HEK293 (cell line): ENCODE measurements around the gene SUN3.

Source experiments
- CTCF ChIA-PET: fragments of 350-600 bp; formaldehyde crosslinking; extraction: SDS; loops from one replicate; lab custom pipeline; 2021; ENCODE audit warnings: antibody characterized with exemption; lab: Yijun Ruan, JAX
- POLR2A ChIA-PET: fragments of 300-600 bp; formaldehyde crosslinking; extraction: SDS; loops from one replicate; lab custom pipeline; 2020; ENCODE audit warnings: antibody characterized with exemption, inconsistent platforms; lab: Yijun Ruan, JAX
- H3K27ac ChIP-seq: fragments of 200-500 bp; sonication (Bioruptor generic); 2 replicates; pipeline ENCODE4 v1.5.1; 2014; ENCODE audit warnings: low read depth, low read length, control low read depth, inconsistent platforms; ENCODE audit errors: extremely low read depth
- H3K36me3 ChIP-seq, 2 experiments: fragments of 200-500 bp in 1 of 2; sonication (Bioruptor generic) in 1 of 2; 1 replicate in 1 of 2; 2 replicates in 1 of 2; pipeline ENCODE4 v1.5.1; 2014 to 2017; ENCODE audit warnings: inconsistent platforms in 2 of 2, low read length in 2 of 2; ENCODE audit not compliant: control insufficient read depth in 2 of 2, insufficient read depth in 1 of 2
- H3K4me1 ChIP-seq: fragments of 200-500 bp; sonication (Bioruptor generic); 2 replicates; pipeline ENCODE4 v1.5.1; 2014; ENCODE audit warnings: mild to moderate bottlenecking, low read length, inconsistent platforms; ENCODE audit not compliant: control insufficient read depth, insufficient read depth
- H3K4me3 ChIP-seq: 2 replicates; pipeline ENCODE4 v1.5.1; 2011; ENCODE audit warnings: low read depth, mild to moderate bottlenecking, control low read depth, low read length, moderate library complexity
- H3K9me3 ChIP-seq: fragments of 200-500 bp; sonication (Bioruptor generic); 2 replicates; pipeline ENCODE4 v1.5.1; 2014; ENCODE audit warnings: low read depth, low read length, inconsistent platforms; ENCODE audit not compliant: control insufficient read depth, insufficient read depth
- FEZF1 ChIP-seq: fragments of 450-650 bp; formaldehyde crosslinking; IDR thresholded peaks from 2 replicates; pipeline ENCODE4 v1.5.1; 2016; ENCODE audit warnings: missing biosample characterization, missing genetic modification characterization
- KLF9 ChIP-seq: fragments of 450-650 bp; formaldehyde crosslinking; IDR thresholded peaks from 2 replicates; pipeline ENCODE4 v1.5.1; 2016; ENCODE audit warnings: missing biosample characterization, missing genetic modification characterization, low read depth
- MEIS1 ChIP-seq: sonication (generic); formaldehyde crosslinking; IDR thresholded peaks from 2 replicates; pipeline ENCODE4 v1.8.1; 2022; ENCODE audit warnings: missing genetic modification reagents, mild to moderate bottlenecking, borderline replicate concordance
- SCRT2 ChIP-seq: fragments of 450-650 bp; formaldehyde crosslinking; IDR thresholded peaks from 2 replicates; pipeline ENCODE4 v1.5.1; 2016; ENCODE audit warnings: missing biosample characterization, missing genetic modification characterization
- SP3 ChIP-seq: fragments of 450-650 bp; formaldehyde crosslinking; IDR thresholded peaks from 2 replicates; pipeline ENCODE4 v1.5.1; 2016; ENCODE audit warnings: missing biosample characterization, missing genetic modification characterization
- ZBTB7A ChIP-seq: fragments of 450-650 bp; formaldehyde crosslinking; IDR thresholded peaks from 2 replicates; pipeline ENCODE4 v1.5.1; 2016; ENCODE audit warnings: low read depth, missing biosample characterization, missing genetic modification characterization
- ZEB2 ChIP-seq: fragments of 450-650 bp; formaldehyde crosslinking; IDR thresholded peaks from 2 replicates; pipeline ENCODE4 v1.5.1; 2016; ENCODE audit warnings: missing biosample characterization, missing genetic modification characterization
- ZIC2 ChIP-seq: fragments of 450-650 bp; formaldehyde crosslinking; IDR thresholded peaks from 2 replicates; pipeline ENCODE4 v1.5.1; 2016; ENCODE audit warnings: missing biosample characterization, missing genetic modification characterization
- ZNF140 ChIP-seq: fragments of 450-650 bp; formaldehyde crosslinking; IDR thresholded peaks from 2 replicates; pipeline ENCODE4 v1.5.1; 2016; ENCODE audit warnings: missing biosample characterization, missing genetic modification characterization
- ZNF174 ChIP-seq: fragments of 450-650 bp; formaldehyde crosslinking; IDR thresholded peaks from 2 replicates; pipeline ENCODE4 v1.5.0; 2017; ENCODE audit warnings: missing biosample characterization, mild to moderate bottlenecking, missing genetic modification characterization
- ZNF19 ChIP-seq: fragments of 450-650 bp; formaldehyde crosslinking; IDR thresholded peaks from 2 replicates; pipeline ENCODE4; 2016; ENCODE audit warnings: missing biosample characterization, missing genetic modification characterization, low read depth
- ZNF214 ChIP-seq: fragments of 450-650 bp; formaldehyde crosslinking; IDR thresholded peaks from 2 replicates; pipeline ENCODE4 v1.5.1; 2017; ENCODE audit warnings: missing biosample characterization, mild to moderate bottlenecking, missing genetic modification characterization, borderline replicate concordance
- ZNF37A ChIP-seq: fragments of 450-650 bp; IDR thresholded peaks from 2 replicates; pipeline ENCODE4 v1.5.1; 2018; ENCODE audit warnings: missing biosample characterization, missing genetic modification characterization
- ZNF501 ChIP-seq: fragments of 450-650 bp; formaldehyde crosslinking; IDR thresholded peaks from 2 replicates; pipeline ENCODE4 v1.5.1; 2016; ENCODE audit warnings: missing biosample characterization, missing genetic modification characterization
- ZNF518A ChIP-seq: fragments of 450-650 bp; formaldehyde crosslinking; conservative IDR thresholded peaks from 2 replicates; pipeline ENCODE4 v1.5.1; 2016; ENCODE audit warnings: low read depth, missing biosample characterization, missing genetic modification characterization
- ZNF664 ChIP-seq: fragments of 450-650 bp; formaldehyde crosslinking; IDR thresholded peaks from 2 replicates; pipeline ENCODE4 v1.5.1; 2016; ENCODE audit warnings: missing biosample characterization, missing genetic modification characterization
- ZNF707 ChIP-seq: fragments of 450-650 bp; formaldehyde crosslinking; IDR thresholded peaks from 2 replicates; pipeline ENCODE4 v1.5.1; 2016; ENCODE audit warnings: missing biosample characterization, missing genetic modification characterization
- TF ChIP-seq, protein P1 (sequence below): sonication (generic); formaldehyde crosslinking; IDR thresholded peaks from 2 replicates; pipeline ENCODE4 v1.8.1; 2022; ENCODE audit warnings: mild to moderate bottlenecking, moderate library complexity, missing genetic modification reagents

Gene SUN3

GRCh38 chr7:47953822-47954221 lies 75.1 kb downstream of the SUN3 start:
- Histone ChIP-seq H3K27ac (no peak overlapping the region), H3K4me1 (no peaks in the 10 kb centered on the region), H3K4me3 (no peak overlapping the region), H3K9me3 (no peaks in the 10 kb centered on the region), H3K36me3 (peaks cover 11 to 31% of the 10 kb centered on the region in 2 experiments)
- ChIA-PET CTCF (interaction anchor here (0.7 to 0.8 kb wide), 3 partner anchors 8 to 201 kb away, joined by 3 to 7 read pairs (median 3); no protein-coding TSS in a partner anchor), POLR2A (no interaction called here)
- TF ChIP-seq SCRT2 (tag by site-specific recombination) (no peak), ZIC2 (tag by site-specific recombination) (no peak), ZEB2 (tag by site-specific recombination) (no peak), ZBTB7A (tag by site-specific recombination) (no peak), ZNF214 (tag by site-specific recombination) (no peak), ZNF174 (tag by site-specific recombination) (no peak), ZNF140 (tag by site-specific recombination) (no peak), KLF9 (tag by site-specific recombination) (no peak), FEZF1 (no peak), MEIS1 (CRISPR knock-in tag) (no peak), ZNF19 (tag by site-specific recombination) (no peak), ZNF501 (tag by site-specific recombination) (no peak), ZNF37A (tag by site-specific recombination) (no peak), ZNF518A (tag by site-specific recombination) (no peak), SP3 (tag by site-specific recombination) (no peak), ZNF707 (tag by site-specific recombination) (no peak)
- TF ChIP-seq, protein P1, sequence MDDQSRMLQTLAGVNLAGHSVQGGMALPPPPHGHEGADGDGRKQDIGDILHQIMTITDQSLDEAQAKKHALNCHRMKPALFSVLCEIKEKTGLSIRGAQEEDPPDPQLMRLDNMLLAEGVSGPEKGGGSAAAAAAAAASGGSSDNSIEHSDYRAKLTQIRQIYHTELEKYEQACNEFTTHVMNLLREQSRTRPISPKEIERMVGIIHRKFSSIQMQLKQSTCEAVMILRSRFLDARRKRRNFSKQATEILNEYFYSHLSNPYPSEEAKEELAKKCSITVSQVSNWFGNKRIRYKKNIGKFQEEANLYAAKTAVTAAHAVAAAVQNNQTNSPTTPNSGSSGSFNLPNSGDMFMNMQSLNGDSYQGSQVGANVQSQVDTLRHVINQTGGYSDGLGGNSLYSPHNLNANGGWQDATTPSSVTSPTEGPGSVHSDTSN (CRISPR knock-in tag): no peak

DNA sequence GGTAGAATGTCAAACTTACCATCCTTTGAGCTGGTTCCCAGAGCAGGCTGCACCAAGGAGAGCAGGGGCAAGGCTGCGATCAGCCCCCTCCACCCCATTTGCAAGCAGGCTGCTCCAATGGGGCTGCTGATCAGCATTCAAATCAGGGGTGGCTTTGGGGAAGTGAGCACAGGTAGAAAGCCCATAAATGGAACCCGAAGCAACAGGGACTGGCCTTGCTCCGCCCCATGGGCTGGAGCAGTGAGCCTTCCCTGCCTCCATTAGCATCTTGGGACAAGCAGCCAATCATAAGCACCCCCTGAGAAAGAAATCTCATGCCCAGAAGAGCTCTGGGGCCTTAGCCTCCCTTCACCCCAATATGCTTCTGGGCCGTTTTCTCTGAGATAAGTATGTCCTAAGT lies 76.7 kb downstream of the SUN3 start:
- no peaks in the 10 kb centered on the region for H3K4me1 ChIP-seq
- POLR2A ChIA-PET: no interaction called here
- CTCF ChIA-PET: interaction anchor here (0.6 to 0.9 kb wide), 3 partner anchors 16 to 206 kb away, joined by 3 read pairs; no protein-coding TSS in a partner anchor
- no peak overlapping the region for H3K4me3 ChIP-seq
- H3K27ac ChIP-seq: no peak overlapping the region
- no peak for TF ChIP-seq ZNF664
- no peaks in the 10 kb centered on the region for H3K9me3 ChIP-seq
- peaks cover 8 to 25% of the 10 kb centered on the region in 2 experiments for H3K36me3 ChIP-seq
